Fibroblast of the aortic adventitia (primary cell): ENCODE measurements around the gene KCNS3. TPM values are rescaled to one million over a fixed set of nuclear protein-coding genes. Genes with fewer than 3 reads are reported as not detected.

ENCODE experiments used
- DNase-seq: peaks from one replicate; pipeline ENCODE4 v3.0.0-alpha.2; 2010; ENCODE audit warnings: low read depth
- H3K4me3 ChIP-seq: 2 replicates; pipeline ENCODE4 v1.5.1; 2011; ENCODE audit warnings: low read depth, mild to moderate bottlenecking, control low read depth, low read length, moderate library complexity
- CTCF ChIP-seq: IDR thresholded peaks from 2 replicates; pipeline ENCODE4 v1.5.1; 2011; ENCODE audit warnings: mild to moderate bottlenecking, low read length, control low read depth, inconsistent platforms; ENCODE audit not compliant: insufficient read depth
- total RNA-seq: library from RNA; depleted of rRNA; stranded (reverse); fragments of >200 nt; gene quantifications from 2 replicates; pipeline ENCODE4 v1.2.3, GENCODE V29; 2012; ENCODE audit warnings: low replicate concordance

KCNS3 gene
- total RNA-seq, 1 donor = 0.36 TPM

DNA sequence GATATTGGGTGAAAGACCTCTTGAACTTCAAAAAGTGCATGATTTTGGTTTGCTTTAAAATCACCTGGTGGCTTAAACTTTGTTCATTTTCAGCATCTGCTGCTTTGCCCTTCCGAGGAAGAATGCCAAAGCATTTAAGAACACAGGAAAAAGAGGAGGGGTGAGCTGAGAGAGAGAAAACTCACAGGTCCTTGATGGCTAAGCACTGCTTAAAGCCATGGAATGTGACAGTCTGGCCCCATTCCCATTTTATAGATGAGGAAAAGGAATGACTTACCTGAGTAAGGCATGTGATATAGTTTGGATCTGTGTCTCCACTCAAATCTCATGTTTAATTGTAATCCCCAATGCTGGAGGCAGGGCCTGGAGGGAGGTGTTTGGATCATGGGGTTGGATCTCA, 58.1 kb downstream of the KCNS3 start:
- TF ChIP-seq CTCF = no peak
- DNase-seq = no peak
- no peak overlapping the region for H3K4me3 ChIP-seq

GRCh38 chr2:17940091-17940630, 61.7 kb downstream of the KCNS3 start:
- no peak for DNase-seq
- H3K4me3 ChIP-seq = no peak overlapping the region
- no peak for TF ChIP-seq CTCF

DNA sequence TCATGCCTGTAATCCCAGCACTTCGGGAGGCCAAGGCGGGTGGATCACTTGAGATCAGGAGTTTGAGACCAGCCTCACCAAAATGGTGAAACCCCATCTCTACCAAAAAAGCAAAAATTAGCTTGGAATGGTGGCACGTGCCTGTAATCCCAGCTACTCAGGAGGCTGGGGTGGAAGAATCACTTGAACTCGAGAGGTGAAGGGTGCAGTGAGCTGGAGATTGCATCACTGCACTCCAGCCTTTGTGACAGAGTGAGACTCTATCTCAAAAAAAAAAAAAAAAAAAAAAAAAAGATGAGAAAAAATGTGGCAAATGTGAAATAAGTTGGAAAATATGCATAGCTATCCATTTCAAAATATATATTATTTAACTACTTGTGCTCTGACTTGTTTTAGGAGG, 65.0 kb downstream of the KCNS3 start:
- no peak for DNase-seq
- TF ChIP-seq CTCF = no peak
- H3K4me3 ChIP-seq = no peak overlapping the region

GRCh38 chr2:17947113-17947512, 68.6 kb downstream of the KCNS3 start:
- TF ChIP-seq CTCF = no peak
- no peak for DNase-seq
- H3K4me3 ChIP-seq = no peak overlapping the region

DNA sequence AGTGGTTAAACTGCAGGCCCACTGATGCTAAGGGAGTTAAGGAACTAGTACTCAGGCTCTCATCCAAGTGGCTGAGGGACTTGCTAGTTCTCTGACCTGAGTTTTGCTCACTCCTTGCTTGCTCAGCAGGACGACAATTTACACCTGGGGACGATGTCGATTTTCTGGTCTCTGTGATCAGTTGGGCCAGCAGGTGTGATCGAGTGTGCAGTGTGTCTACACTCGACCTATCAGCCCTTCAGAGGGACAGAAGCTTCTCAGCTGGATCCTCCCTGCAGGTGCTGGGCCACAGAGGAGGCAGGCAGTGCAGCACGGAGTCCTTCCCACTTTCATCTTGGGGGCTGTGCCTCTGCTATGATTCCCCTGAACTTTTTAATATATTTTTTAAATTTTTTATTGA, 71.5 kb downstream of the KCNS3 start:
- DNase-seq = no peak
- TF ChIP-seq CTCF = no peak

GRCh38 chr2:17951563-17951962, 73.1 kb downstream of the KCNS3 start:
- no peak overlapping the region for H3K4me3 ChIP-seq
- no peak for DNase-seq
- TF ChIP-seq CTCF = no peak

More for the DNA sequence above, 71.5 kb downstream of the KCNS3 start:
- no peak overlapping the region for H3K4me3 ChIP-seq

GRCh38 chr2:17958466-17959092, 80.1 kb downstream of the KCNS3 start:
- no peak overlapping the region for H3K4me3 ChIP-seq
- no peak for DNase-seq
- no peak for TF ChIP-seq CTCF
